Medulla oblongata (tissue), 1 donor: ENCODE results near the gene YPEL1.

Experiments
- DNase-seq: peaks from one replicate; pipeline ENCODE4 v3.0.0-alpha.2; 2015; ENCODE audit errors: extremely low spot score

Gene YPEL1, protein sequence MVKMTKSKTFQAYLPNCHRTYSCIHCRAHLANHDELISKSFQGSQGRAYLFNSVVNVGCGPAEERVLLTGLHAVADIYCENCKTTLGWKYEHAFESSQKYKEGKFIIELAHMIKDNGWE

DNA sequence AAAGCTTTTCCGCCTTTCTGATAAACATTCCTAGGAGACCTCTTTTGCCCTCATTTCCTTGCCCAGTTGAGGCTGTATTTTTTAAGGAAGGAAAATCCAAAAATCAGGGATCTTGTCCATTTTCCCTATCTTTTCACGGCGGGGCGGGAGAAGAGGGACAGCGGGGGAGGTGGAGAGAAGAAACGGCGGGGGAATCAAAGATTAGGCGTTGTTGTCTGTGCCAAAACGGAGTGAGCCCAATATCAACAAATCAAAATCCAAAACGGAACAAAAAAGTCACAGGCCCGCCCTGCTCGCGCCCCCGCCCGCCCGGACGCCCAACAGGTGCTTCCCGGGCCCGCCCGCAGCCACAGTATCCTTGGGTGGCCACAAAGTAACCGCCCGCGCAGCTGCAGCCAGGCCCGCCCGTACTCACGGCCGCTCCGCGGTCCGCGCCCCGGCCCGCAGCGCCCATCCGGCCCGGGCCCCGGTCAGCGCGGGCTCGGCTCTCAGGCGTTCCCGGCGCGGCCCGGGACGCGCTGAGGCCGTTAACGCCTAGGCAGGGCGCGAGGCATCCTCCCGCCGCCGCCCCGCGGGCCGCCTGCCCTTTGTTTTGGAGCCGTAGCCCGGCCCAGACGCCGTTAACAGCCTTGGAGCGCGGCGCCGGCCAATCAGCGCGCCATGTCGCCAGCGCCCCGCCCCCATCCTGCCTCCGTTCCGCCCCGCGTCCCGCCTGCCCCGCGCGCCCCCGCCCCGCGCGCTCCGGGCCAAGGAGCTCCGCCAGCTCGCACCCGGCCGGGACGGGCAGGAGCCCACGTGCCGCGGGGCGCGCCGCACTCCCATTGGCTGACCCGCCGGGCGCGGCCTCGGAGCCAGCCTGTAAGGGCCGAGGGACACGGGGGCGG, at the start of gene YPEL1:
TSS of gene YPEL1 (minus strand) at position 595 of the 884 bp plus-strand sequence. CDS start 25,050 bp downstream, outside the sequence.
- peak; percentile 98 for DNase-seq

DNA sequence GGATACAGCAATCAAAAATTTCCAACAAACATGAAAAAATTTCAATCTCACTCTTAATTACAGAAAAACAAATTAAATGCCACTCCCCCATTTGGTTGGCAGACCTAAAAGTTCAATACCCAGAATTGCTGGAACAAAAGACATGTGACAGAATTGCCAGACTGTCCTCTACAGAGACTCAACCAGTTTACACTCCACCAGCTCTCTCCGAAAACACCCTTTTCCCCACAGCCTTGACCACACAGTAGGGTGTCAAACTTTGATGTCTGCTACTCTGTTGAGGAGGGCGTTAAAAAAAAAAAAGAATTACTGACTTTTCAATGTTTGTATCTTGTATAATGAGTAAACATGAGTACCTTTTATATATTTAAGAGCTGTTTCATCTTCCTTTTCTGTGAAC, 44.7 kb upstream of the YPEL1 start:
- no peak for DNase-seq

DNA sequence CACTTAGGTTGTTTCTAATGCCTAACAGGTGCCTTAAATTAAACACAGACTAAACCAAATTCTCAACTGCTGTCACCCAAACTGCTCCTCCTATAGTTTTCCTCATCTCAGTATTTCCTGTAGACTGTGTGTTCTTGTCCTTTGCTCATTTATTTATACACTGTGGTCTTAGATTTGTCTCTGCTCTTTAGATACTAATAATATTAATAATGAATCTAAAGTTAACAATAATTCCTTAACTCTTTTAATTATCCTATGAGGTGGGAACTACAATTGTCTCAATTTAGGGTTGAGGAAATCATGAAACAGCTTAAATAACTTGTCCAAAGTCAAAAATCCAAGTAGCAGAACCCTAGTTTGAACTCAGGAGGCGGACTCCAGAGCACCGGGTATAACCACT, 43.9 kb upstream of the YPEL1 start:
- DNase-seq, result no peak

DNA sequence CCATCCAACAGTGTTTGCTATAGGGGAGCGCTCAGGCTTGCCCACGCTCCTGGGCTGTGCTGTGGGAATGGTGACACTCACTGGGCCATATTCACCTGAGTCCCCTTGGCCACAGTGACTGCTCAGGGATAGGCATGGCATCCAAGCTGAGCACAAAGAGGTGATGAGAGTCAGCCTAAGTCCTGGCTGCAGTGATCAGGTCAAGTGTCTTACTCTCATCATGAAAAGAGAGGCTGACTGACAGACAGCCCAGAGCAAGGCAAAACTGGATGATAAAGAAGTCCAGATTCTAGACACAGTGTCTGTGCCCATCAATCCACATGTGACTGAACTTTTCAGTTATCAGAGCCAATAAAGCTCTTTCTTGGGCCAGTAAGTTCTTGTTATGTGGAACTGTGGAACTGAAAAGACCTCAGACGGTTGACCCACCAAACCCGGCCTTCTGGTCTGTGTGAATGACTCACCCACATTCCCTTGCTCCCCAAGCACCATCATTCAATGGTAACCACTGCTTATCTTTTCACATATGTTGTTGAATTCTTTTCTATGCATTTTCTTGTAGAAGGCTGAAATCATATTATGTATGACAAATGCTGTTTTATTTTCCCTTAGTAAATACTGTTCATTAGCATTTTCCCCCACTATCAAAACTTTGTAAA, 43.2 kb upstream of the YPEL1 start:
- no peak for DNase-seq

DNA sequence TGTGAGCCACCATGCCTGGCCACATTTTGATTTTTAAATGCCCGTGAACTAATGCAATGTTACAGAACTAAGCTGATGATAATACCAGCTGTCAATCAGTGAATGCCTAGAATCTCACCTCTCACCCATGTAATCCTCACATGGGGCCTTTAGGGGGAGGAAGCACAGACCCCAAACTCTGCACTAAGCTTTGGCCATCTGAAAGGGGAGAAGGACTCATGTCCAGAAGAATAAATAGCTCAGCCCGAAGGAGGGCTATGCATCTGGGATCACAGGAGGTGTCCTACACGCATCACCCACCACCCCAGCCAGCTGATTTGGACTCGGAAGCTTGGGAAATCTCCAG, 36.0 kb upstream of the YPEL1 start:
- no peak for DNase-seq

DNA sequence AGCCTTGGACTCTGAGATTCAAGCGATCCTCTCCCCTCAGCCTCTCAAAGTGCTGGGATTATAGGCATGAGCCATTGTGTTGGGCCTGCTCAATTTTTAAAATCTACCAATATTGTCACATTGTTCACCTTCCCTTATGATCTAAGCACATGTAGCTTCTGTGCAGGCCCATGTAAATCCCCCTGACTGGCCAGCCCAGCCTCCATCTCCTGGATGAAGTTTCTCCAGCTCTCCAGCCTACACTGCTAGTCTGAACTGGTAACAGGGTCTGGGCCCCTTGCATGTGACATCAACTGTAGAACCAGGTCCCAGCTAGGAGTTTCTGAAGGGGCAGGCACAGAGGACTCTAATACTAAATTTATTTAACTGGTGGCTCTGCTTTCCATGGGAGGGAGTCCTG, 32.8 kb upstream of the YPEL1 start:
- DNase-seq, result no peak

DNA sequence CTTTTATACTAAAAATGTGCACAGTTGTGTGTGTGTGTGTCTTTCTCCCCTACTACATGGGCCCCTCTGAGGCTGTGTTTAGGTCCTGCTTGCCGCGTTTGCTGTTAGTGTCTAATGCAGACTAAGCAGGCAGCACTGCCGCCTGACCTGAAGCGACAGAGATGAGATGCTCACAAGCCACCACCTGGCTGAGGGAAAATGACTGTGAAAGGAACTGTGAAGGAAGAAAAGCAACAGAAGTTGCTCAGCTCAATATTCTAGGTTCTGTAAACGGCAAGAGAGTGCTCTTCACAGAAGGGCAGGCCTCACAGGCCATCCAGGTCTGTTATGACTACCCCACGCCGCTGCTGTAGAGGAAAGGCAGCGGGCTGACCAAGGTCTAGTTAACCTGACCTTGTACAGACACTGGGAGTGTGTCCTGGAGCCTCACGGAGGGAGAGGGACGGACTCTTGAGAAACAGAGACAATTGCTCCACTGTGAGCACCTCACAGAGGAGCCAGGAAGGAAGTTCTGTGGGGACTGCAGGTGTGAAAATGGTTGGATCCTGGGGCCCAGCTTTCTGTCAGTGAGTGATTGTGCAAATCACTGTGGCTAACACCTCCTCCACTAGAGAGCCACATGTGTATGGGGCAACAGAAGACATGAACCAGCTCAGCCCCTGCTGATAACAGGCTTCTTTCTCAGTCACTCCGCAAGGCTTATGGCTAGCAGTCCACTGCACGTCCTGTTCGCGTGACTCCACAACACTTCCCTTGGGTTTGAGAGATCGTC, 31.3 kb upstream of the YPEL1 start:
- no peak for DNase-seq

DNA sequence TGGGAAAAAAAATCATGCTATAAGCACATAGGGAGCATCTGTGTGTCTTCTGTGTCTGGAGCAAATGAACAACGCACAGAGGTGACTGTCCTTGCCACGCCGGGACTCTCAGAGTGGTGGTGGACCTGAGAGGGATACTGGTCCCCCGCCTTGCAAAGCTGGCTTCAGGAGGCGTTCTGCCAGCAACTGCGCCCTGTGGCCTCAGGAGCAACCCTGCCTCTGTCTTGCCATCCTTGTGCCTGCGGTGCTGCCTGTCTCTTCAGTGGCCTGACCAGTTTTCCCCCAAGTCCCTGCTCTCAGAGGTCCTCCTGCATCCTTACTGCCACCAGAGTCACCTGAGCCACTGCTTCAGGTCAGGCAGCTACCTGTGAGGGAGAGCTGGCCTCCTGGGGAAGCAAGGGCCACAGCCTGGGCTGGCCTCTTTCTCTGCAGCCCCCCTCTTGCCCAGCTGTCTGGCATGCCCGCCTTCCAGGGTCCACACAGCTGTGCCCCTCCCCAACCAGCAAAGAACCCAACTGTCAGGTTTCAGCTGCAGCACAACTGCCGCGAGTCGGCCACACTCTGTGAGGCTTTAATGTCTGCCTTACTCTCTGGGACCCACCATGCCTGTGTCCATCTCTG, 30.4 kb upstream of the YPEL1 start:
- no peak for DNase-seq

DNA sequence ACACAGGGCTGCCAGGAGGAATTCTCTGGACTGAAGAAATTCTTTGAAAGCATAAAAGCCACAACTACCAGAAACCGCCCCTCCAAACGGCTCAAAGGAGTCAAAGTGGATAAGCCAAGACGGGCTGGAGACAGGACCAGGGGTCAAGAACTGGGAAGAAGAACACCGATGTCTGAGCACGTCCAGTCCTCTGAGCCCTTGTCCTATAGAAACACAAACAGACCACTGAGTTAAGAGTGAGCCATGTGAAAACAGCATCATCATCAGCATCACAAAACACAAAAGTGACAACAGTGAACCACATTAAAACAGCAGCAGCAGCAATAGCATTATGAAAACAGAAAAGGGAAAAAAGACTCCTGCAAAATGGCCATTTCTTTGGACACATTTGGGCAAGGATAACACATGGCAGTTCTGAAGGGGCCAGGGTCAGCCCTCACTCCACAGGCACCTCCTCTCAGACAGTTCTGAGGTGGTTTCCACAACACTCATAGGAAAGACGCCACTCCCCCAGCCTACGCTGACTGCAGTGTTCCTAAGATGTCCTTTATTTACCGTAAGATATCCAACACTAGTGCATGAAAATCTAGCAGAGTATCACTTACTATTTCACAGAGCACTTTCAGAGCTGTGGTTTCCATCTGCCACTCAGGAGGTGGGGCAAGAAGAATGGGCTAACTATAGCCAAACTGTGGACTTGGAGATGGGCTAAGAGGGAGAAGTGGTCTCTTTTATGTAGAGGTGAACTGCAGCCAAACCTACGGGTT, 28.6 kb upstream of the YPEL1 start:
- DNase-seq, result no peak

DNA sequence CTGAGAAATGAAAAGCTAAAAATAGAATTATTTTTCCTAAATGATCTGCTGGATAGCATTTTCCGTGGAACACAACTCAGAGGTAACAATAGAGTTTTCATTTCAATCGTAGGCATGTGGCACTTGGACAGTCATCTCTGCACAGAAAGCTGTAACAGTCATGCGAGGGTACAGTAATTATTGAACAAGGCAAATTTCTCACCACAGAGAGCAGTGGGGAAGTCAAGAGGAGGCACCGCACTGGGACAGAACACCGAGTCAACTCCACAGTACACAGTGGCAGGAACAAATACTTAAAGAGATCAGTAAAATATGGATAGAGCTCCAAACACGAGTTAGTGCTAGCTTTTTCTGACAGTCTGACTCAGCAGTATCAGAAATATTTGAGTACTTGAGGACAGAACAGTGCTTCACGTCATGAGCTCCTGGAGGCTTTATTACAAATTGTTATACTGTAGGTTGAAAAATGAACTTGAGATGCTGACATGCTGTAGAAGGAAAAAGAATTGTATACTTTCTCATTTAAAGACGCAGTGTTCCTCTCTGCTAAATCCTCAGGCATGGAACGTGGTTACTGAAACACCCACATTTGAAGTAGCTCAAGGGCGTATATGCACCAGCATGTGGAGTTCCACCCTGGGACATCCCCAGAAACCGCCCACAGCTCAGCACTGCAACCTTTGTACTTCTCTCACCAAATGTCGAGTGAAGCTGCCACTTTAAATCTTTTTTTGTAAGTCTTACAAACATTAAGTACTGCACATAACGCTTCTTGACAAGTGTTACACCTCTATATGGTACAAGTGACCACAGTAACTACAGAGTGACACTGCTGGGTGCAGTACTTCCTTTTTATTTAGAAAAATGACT, 27.4 kb upstream of the YPEL1 start:
- DNase-seq, result no peak

DNA sequence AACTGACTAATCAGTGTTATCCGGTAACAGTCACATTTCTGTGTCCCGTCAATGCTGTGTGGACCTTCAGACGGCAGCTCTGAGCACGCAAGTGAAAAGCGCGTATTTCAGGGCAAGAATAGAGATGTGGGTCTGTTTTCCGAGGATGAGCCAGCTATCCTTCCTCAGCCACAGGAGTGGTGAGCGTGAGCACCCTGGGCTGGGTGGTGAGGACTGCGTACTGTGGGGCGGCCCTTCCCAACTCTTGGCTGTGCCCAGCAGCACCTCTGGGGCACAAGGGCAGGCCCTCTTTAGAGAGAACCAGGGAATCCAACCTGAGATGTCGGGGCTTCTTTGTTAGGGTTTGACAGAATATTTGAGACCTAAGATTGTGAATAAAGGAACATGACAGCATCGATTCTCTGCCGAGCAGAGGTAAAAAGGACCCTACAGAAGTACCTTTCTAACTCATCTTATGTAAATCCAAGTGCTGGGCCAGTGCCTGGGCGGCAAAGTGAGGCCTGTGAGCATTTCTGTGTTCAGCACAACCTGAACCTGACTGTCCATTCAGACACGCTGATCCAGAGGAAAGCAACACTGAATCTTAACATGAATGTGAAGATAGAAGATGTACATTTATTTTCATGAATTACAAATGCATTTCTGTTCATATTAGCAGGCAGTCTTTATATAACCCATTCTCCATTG, 26.5 kb upstream of the YPEL1 start:
- DNase-seq, result no peak

DNA sequence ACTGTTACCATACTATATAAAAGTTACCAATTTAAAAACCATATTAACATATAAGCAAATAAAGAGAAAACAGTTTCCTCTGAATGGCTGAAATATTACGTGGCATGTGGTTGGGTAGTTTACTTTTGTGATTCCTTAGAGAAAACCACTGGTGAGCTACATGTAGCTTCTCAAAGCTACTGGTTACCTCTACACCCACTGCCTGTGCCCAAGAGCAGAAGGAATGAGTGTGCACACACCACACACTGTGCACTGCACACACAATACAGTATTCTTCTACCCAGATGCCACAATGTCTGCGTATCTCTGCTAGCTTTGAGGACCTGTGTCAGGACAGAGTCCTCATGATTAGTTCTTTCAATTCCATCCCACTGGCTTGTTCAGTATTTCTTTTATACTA, 25.5 kb upstream of the YPEL1 start:
- no peak for DNase-seq

DNA sequence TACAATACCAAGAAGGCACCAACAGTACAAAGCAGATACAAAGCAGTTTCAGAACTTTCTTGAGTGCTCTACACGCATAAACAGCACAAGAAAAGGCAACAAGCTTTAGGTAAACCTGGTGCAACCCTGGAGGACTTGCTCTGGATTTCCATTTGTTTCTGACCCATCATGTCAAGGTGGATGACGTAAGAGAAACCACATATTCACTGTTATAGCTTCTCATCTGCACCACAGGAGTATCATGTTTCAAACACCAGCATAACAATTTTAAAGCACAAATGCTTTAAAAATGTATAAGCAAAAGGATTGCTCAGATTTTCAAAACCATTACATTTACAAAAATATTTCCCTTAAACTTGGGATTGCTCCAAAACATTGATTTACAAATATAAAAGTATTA, 25.0 kb upstream of the YPEL1 start:
- DNase-seq, result no peak

DNA sequence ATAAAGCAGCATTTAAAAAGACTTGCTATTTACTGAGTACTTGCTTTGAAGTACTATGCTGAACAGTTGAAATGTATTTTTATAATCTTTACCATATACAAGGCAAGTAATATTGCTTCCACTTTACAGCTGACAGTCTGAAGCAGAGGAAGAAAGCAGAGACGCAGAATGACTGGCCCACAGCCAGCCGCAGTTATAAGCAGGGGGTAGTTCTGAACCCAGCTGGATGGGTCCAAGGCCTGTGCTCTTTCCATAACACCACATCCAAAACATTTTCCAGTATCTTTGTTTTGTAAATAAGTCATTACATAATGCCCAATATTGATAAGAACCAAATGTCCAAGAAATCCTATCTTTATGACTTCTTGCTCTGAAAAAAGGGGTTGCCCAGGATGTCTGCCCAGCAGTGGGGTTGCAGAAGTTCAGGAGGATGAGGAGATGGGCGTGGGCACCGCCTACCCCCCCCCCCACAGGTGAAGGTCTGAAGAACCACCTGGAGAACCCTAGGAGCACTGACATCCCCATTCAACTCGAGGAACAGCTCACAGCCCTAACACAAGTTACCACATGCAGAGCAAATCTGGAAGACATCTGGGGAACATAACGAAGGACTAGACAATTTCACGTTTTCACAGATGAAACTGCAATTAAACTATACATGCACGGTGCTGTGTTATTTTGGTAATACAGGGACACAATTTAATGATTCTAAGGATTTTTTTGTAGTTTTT, 24.2 kb upstream of the YPEL1 start:
- DNase-seq, result no peak

DNA sequence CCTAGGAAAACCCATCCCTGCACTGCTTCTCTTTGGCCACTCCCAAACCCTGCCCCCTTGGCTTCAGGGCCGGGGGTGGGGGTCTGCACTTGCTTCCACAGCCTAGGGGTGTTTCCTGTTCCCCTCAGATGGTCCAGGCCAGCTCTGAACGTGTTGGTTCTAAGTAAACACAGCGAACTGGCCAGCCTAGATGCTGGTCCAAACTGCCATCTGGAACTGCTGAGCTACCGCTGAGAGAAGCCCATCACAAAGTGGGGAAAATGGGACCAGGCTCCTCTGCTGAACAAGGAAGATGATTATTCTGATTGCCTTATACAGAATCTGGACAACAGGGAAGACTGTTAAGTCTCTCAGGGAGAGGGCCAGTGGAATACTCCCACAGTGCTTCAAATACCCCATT, 23.5 kb upstream of the YPEL1 start:
- no peak for DNase-seq

DNA sequence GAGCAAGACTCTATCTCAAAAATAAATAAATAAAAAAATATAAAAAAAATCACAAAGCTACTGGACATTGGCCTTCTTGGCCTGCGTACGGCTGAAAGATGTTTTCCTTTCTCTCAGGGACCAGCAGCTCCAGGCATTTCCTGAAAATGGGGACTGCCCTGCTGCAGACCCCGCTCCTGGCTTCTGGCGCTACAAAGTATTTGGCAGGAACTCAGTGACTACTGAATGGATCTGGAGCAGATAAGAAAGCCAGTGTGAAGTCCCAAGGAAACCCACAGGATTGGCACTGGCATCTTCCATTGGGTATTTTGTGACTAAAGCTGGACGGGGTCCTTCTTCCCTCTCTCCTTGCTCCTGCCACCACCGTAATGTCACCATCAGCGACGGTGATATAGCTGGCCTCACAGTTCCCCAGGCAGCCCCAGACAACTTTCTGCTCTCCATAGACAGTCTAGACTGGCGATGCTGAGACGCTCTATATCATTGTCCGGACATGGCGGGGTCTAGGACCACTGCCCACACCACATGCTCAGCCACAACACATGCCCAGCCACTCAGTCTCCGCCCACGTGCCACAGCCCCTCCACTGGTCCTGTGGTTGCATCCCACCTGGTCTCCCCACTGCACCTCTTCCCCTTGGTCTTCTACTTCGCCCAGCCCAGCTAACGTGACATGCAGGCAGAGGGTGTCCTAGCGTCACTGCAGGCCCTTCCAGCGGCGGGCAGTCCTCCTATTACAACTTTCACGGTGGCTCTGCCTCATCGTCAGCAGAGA, 22.7 kb upstream of the YPEL1 start:
- no peak for DNase-seq

DNA sequence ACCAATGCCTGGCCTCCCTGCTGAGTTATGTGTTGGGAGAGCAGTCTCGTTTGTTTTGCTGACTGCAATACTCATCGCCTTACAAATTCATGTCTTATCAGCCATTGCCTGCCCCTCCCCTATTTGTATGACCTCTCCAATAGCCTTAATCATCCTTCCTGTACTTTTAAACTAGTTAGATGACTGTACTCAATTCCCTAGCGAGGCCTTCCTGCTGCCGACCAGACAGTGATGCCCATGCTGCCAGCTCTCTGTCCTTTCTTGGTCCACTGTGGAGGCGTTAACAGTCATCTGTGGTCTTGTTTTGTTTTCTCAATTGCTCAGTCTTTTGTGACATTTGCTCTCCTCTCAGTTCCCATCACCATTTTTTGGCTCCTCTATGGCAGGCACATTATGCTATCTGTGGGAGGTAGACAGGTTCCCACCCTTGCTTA, 20.3 kb upstream of the YPEL1 start:
- no peak for DNase-seq

DNA sequence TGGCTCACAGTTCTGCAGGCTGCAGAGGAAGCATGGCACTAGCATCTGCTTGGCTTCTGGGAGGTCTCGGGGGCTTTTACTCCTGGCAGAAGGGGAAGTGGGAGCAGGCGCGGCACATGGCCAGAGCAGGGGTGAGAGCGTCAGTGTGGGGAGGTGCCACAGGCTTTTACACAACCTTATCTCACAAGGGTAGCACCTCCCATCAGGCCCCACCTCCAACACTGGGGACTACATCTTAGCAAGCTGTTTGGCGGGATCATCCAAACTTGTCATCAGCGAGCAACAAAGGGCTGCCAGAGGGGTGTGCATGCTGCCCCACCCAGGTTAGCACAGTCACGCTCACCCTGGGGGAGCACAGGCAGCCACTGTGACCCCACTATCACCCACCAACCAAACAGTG, 18.9 kb upstream of the YPEL1 start:
- no peak for DNase-seq
